Measurements from ENCODE around the gene HIVEP3.

GRCh38 chr1:41540886-41541591, 377.7 kb downstream of the HIVEP3 start:
- TF ChIP-seq POLR2A (IDR thresholded peaks at IDR 0.05; ENCODE audit: low read length) (no peak), GATA1 (IDR thresholded peaks at IDR 0.05; ENCODE audit: low read depth, low read length) (no peak)

Data from erythroblast (primary cell).